Immature natural killer cell (primary cell): ENCODE results near the gene MYL7. TPM values are rescaled to one million over a fixed set of nuclear protein-coding genes. Genes with fewer than 3 reads are reported as not detected.

Experiments used
- DNase-seq, 3 donors: peaks; one replicate each; pipeline ENCODE4 v3.0.0; 2022; ENCODE audit warnings: mixed read lengths in 1 of 3
- H3K27ac Mint-ChIP-seq, 6 donors: one replicate each; pipeline ENCODE4 v1.8.0; 2020; ENCODE audit warnings: mixed read lengths in 6 of 6, mild to moderate bottlenecking in 5 of 6, inconsistent platforms in 4 of 6, moderate library complexity in 3 of 6
- H3K27me3 Mint-ChIP-seq, 3 donors: one replicate each; pipeline ENCODE4 v1.8.0; 2020 to 2021; ENCODE audit warnings: low read depth in 3 of 3, mild to moderate bottlenecking in 3 of 3, mixed read lengths in 3 of 3, moderate library complexity in 3 of 3, inconsistent platforms in 1 of 3
- H3K36me3 Mint-ChIP-seq, 3 donors: one replicate each; pipeline ENCODE4 v1.8.0; 2020; ENCODE audit warnings: mixed read lengths in 3 of 3, inconsistent platforms in 2 of 3, mild to moderate bottlenecking in 2 of 3
- H3K4me1 Mint-ChIP-seq, 2 donors: one replicate each; pipeline ENCODE4 v1.8.0; 2020; ENCODE audit warnings: inconsistent platforms in 2 of 2, mild to moderate bottlenecking in 2 of 2, mixed read lengths in 2 of 2, moderate library complexity in 1 of 2
- H3K4me3 Mint-ChIP-seq, 5 donors: one replicate each; pipeline ENCODE4 v1.8.0; 2020; ENCODE audit warnings: mild to moderate bottlenecking in 5 of 5, mixed read lengths in 5 of 5, inconsistent platforms in 3 of 5, moderate library complexity in 3 of 5
- H3K9me3 Mint-ChIP-seq, 6 donors: one replicate each; pipeline ENCODE4 v1.8.0; 2020; ENCODE audit warnings: mild to moderate bottlenecking in 6 of 6, mixed read lengths in 6 of 6, inconsistent platforms in 4 of 6, moderate library complexity in 3 of 6
- polyA plus RNA-seq, 3 donors: library from polyadenylated mRNA; unstranded; fragments of 300-500 nt; fragmentation: Illumina TruSeq; gene quantifications; one replicate each; pipeline ENCODE4 v1.2.3, GENCODE V29; 2021

The MYL7 gene
- polyA plus RNA-seq, 3 donors from 2014 or later: not detected

GRCh38 chr7:44103923-44104859 lies 36.9 kb downstream of the MYL7 start, which contains the start of gene AEBP1:
Gene AEBP1, plus strand, starts transcription at chr7:44104345. Its CDS starts 321 bp downstream, at chr7:44104666.
- Mint-ChIP-seq H3K9me3 (no peaks in the 10 kb centered on the region), H3K4me3 (peak within 1 kb of the TSS; percentile 61 to 73 (median 69)), H3K27ac (peak within 1 kb of the TSS in 1 of 6 donors; percentile 40), H3K4me1 (peaks cover 0 to 12% of the 10 kb centered on the region in 2 donors), H3K36me3 (no peaks in the 10 kb centered on the region), H3K27me3 (peaks cover 0 to 11% (median 9%) of the 10 kb centered on the region in 3 donors)
- DNase-seq: peak; percentile 22 to 26 (median 25)

GRCh38 chr7:44103566-44103922 lies 37.6 kb downstream of the MYL7 start:
- Mint-ChIP-seq H3K4me1 (peaks cover 0 to 12% of the 10 kb centered on the region in 2 donors), H3K36me3 (no peaks in the 10 kb centered on the region), H3K27me3 (peaks cover 0 to 11% (median 9%) of the 10 kb centered on the region in 3 donors), H3K4me3 (peak overlapping the region; percentile 45 to 73 (median 61)), H3K27ac (peak overlapping the region in 1 of 6 donors; percentile 40), H3K9me3 (no peaks in the 10 kb centered on the region)
- DNase-seq: no peak

- H3K9me3 Mint-ChIP-seq: no peaks in the 10 kb centered on the region
- peak overlapping the region in 1 of 6 donors; percentile 40 for H3K27ac Mint-ChIP-seq
- no peak for DNase-seq
- H3K4me3 Mint-ChIP-seq: peak overlapping the region; percentile 45 to 73 (median 61)
- H3K4me1 Mint-ChIP-seq: peaks cover 0 to 12% of the 10 kb centered on the region in 2 donors
- no peaks in the 10 kb centered on the region for H3K36me3 Mint-ChIP-seq
- H3K27me3 Mint-ChIP-seq: peaks cover 0 to 11% (median 9%) of the 10 kb centered on the region in 3 donors
Observed at GRCh38 chr7:44102846-44103565, 38.1 kb downstream of the MYL7 start.

GRCh38 chr7:44101966-44102845 lies 38.9 kb downstream of the MYL7 start:
- Mint-ChIP-seq H3K27me3 (peaks cover 0 to 11% (median 9%) of the 10 kb centered on the region in 3 donors), H3K4me1 (peaks cover 0 to 12% of the 10 kb centered on the region in 2 donors), H3K36me3 (no peaks in the 10 kb centered on the region), H3K9me3 (no peaks in the 10 kb centered on the region), H3K4me3 (peak overlapping the region in 4 of 5 donors; percentile 14 to 64 (median 18)), H3K27ac (no peak overlapping the region)
- no peak for DNase-seq

- Mint-ChIP-seq H3K4me1 (peaks cover 0 to 12% of the 10 kb centered on the region in 2 donors), H3K27ac (no peak overlapping the region), H3K27me3 (peaks cover 0 to 11% (median 9%) of the 10 kb centered on the region in 3 donors), H3K4me3 (no peak overlapping the region), H3K9me3 (no peaks in the 10 kb centered on the region), H3K36me3 (no peaks in the 10 kb centered on the region)
- DNase-seq: no peak
Observed at GRCh38 chr7:44101303-44101965, 39.7 kb downstream of the MYL7 start.

GRCh38 chr7:44100458-44101302 lies 40.5 kb downstream of the MYL7 start:
- Mint-ChIP-seq H3K27ac (no peak overlapping the region), H3K4me3 (no peak overlapping the region), H3K27me3 (peaks cover 0 to 10% (median 7%) of the 10 kb centered on the region in 3 donors)

GRCh38 chr7:44099669-44100068 lies 41.5 kb downstream of the MYL7 start:
- H3K36me3 Mint-ChIP-seq: no peaks in the 10 kb centered on the region
- peaks cover 0 to 3% of the 10 kb centered on the region in 2 donors for H3K4me1 Mint-ChIP-seq
- H3K27me3 Mint-ChIP-seq: peaks cover 0 to 7% (median 3%) of the 10 kb centered on the region in 3 donors
- H3K9me3 Mint-ChIP-seq: no peaks in the 10 kb centered on the region
- peak overlapping the region in 1 of 6 donors; percentile 24 for H3K27ac Mint-ChIP-seq
- H3K4me3 Mint-ChIP-seq: no peak overlapping the region
- no peak for DNase-seq

More at GRCh38 chr7:44100458-44101302, 40.5 kb downstream of the MYL7 start:
- H3K9me3 Mint-ChIP-seq: no peaks in the 10 kb centered on the region
- peaks cover 0 to 10% of the 10 kb centered on the region in 2 donors for H3K4me1 Mint-ChIP-seq
- DNase-seq: no peak
- no peaks in the 10 kb centered on the region for H3K36me3 Mint-ChIP-seq

GRCh38 chr7:44098092-44099068 lies 42.8 kb downstream of the MYL7 start:
- peaks cover 0 to 2% of the 10 kb centered on the region in 2 donors for H3K4me1 Mint-ChIP-seq
- H3K9me3 Mint-ChIP-seq: no peaks in the 10 kb centered on the region
- no peaks in the 10 kb centered on the region for H3K36me3 Mint-ChIP-seq
- DNase-seq: no peak
- H3K27me3 Mint-ChIP-seq: peaks cover 0 to 7% (median 3%) of the 10 kb centered on the region in 3 donors
- H3K27ac Mint-ChIP-seq: no peak overlapping the region
- H3K4me3 Mint-ChIP-seq: no peak overlapping the region

- Mint-ChIP-seq H3K36me3 (no peaks in the 10 kb centered on the region), H3K27ac (no peak overlapping the region), H3K4me3 (no peak overlapping the region), H3K27me3 (peaks cover 0 to 7% (median 2%) of the 10 kb centered on the region in 3 donors), H3K4me1 (no peaks in the 10 kb centered on the region), H3K9me3 (no peaks in the 10 kb centered on the region)
- DNase-seq: no peak
Observed at GRCh38 chr7:44097064-44097932, 43.8 kb downstream of the MYL7 start.

GRCh38 chr7:44096326-44096881 lies 44.7 kb downstream of the MYL7 start:
- Mint-ChIP-seq H3K4me1 (no peaks in the 10 kb centered on the region), H3K4me3 (no peak overlapping the region), H3K27me3 (peaks cover 0 to 11% (median 2%) of the 10 kb centered on the region in 3 donors), H3K36me3 (no peaks in the 10 kb centered on the region), H3K27ac (no peak overlapping the region), H3K9me3 (no peaks in the 10 kb centered on the region)
- no peak for DNase-seq
